Endothelial cell of umbilical vein (primary cell): ENCODE measurements around the gene FAS.

Experiments used
- EZH2 ChIP-seq: IDR thresholded peaks from 2 replicates; pipeline ENCODE4 v1.6.1; 2012; ENCODE audit warnings: borderline replicate concordance, low read depth, mild to moderate bottlenecking, moderate library complexity, low read length, inconsistent platforms; ENCODE audit not compliant: severe bottlenecking
- POLR2A ChIP-seq: IDR thresholded peaks from 2 replicates; pipeline ENCODE4 v1.6.1; 2012; ENCODE audit warnings: low read depth, mild to moderate bottlenecking, control low read depth, low read length

- no peak for TF ChIP-seq POLR2A
- TF ChIP-seq EZH2: no peak
Observed at GRCh38 chr10:89007129-89007893, 16.7 kb downstream of the FAS start.
